SIG-M5 (cell line): ENCODE data around the gene AGXT.

ENCODE experiments used
- DNase-seq: peaks from one replicate; lab custom pipeline; 2025; lab: John Stamatoyannopoulos, UW

The AGXT gene

DNA sequence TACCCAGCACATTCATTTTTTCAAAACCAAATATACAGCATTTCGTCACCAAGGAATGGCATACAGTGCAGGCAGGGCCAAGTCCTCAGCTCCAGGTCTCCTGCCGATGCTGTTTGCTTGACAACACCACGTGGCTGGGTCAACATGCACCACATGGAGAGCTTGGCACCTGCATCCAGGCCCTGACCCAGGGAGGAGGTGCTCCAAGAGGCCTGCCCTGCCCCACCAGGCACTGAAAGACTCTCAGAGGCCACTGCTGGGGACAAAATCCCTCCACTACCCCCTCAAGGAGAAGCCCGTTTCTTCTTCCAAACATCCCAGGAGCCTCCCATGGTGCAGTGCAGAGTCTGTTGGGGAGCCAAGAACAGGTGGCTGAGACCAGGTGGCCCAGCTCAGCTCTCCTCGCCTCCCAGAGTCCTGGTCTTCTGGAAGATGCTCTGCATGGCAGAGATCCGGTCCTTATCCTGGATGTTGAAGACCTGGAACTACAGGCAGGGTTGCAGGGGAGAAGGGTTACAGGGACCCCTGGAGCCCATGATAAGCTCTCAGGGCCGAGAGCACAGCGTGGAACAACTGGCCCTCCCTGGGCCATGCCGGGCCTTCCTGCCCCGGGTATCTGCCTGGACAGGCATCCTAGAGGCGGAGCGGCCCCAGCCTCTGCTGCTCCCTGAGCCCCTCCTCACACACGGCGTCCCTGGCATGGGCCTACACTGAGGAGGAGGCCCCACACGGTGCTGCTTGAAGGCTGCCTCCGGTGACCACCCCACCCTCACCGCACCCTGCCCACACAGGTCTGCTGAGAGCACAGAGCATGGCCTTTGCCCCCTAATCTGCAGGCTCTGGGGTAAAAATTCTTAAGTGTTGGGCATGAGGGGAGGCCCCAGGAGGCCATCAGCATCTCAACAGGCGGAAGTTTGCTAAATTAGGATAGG is 18.3 kb downstream of the AGXT start:
- no peak for DNase-seq

DNA sequence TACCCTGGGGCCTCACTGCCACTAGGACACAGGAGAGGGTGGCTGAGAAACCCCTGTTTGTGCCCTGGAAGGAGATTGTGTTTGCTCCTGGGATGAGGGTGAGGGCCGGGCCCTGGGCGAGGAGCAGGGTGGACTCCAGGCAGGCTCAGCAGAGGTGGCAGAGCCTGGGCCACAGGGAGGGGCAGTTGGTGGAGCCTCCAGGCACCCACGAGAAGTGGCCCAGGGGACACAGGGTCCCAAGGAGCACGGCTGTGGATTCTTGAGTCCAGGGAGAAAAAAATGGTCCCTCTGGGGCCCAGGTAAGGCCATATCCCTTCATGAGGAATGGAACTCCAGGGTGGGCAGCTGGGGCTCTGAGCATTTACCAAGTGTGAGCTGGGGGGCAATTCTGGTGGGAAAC is 19.0 kb downstream of the AGXT start:
- DNase-seq, result no peak

DNA sequence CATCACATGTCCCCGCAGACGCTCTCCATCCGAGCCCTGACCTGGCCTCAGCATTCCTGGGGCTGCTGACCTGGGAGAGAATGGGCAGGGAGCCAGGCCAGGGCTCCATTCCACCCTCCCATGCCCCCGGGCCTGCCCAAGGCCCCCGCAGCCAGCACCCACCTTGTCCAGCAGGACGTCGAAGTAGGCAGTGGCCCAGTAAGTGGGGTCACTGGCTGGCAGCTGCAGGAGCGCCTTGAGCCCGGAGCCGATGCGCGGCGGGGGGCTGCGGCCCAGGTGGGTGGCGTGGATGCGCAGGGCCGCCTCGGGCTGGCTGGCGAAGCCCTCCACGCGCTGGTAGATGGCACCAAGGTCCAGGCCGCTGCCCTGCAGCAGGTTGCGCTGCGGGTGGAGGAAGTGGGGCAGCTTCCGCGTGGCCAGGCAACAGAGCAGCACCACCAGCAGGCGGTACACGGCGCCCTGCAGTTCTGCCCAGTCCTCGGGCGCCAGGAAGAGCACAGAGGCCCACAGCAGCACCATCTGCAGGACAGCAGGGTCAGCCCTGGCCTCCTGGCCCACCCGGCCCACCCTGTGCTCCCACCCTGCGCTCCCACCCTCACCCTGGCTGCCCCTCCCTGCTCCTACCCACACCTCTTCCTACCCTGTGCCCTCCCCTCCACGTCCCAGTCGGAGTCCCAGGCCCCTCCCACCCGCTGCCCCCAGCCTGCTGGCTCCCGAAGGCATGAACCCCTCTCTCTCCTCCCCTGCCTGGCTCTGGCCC is 19.7 kb downstream of the AGXT start:
- no peak for DNase-seq

DNA sequence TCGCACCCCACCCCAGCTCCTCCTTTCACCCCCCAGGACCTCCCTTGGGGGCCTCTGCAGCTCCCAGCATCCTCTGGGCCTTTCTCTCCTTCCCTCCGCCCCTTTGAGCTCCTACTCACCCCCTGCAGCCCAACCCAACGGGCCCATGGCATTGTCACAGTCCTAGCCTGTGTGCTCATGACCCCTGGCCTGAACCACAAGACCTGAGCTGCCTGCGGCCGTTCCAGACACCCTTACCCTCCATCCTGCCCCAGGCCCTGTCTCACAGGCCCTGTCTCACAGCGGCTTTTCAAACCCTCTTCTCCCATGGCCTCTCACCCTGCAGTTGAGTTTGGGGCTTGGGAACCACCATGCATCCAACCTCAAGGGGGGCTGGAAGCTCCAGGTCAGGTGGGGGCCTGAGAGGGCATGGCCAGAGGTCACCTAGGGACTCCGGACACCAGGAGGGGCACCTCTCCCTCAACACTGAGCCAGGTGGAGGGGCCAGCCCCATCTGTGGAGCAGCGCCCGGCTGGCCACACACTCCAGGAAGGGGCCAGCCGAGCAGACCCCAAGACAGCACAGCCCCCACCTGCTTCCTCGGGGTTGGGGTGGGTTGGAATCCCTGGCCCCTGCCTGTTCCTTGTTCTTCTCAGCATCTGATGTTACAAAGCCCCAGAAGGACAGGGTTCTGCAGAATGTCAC is 20.4 kb downstream of the AGXT start:
- DNase-seq, result no peak

DNA sequence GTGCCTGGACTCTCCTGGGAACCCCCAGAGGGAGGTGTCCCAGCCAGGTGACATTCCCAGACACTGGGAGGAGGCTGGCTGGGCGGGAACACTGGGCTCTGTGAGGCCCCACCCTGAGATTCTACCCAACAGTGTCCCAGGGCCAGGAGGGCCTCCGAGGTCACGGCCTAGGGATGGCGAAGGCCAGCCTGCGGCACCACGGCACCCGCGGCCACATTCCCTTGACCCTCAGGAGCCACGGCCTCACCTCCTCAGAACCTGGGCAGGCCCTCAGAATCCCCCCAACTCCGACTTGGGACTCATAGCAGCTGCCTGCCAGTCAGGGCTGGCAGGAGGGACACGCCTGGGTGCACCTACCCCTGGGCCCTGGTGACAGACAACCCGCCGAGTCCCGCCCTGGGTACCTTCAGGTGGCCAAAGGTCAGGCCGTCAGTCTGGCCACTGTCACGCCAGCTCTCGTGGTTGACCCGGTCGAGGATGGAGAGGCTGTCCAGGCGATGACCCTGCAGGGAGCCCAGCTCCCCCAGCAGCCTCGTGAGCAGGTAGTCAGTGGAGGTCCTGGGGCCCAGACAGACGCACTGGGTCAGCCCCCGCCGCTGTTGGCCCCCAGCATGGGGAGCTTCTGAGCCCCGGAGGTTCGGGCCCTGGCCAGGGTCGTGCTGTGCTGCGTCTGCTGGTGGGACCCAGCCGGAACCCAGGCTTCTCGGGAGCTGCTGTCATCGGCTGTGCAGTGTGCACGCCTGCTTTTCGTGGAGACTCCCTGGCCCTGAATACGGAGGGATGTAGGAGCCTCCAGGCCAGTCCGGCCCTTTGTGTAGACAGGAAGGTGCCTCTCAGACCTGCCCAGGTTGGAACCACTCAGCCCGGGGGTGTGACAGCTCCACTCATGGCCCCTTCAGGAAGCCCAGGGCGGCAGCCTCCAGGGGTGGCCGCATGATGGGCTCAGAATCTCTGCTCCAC is 21.3 kb downstream of the AGXT start:
- DNase-seq, result no peak

DNA sequence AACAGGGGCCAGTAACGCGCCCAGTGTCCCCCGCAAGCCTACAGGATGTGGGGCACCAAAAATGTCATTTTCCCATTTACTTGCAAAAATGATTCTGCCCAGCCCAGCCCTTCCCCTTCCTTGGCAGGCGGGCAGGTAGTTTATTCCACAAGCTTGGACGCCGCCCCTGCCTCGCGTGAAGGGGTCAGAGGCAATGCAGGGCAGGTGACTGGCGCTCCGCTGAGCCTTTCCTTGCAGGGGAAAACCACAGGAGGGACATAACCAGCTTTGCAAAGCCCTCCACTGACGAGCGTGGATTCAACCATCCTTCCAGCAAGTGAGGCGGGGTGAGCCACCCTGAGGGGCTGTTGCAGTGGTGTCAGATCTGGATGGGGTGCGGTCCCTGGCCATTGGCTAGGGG is 22.1 kb downstream of the AGXT start:
- DNase-seq, result no peak

DNA sequence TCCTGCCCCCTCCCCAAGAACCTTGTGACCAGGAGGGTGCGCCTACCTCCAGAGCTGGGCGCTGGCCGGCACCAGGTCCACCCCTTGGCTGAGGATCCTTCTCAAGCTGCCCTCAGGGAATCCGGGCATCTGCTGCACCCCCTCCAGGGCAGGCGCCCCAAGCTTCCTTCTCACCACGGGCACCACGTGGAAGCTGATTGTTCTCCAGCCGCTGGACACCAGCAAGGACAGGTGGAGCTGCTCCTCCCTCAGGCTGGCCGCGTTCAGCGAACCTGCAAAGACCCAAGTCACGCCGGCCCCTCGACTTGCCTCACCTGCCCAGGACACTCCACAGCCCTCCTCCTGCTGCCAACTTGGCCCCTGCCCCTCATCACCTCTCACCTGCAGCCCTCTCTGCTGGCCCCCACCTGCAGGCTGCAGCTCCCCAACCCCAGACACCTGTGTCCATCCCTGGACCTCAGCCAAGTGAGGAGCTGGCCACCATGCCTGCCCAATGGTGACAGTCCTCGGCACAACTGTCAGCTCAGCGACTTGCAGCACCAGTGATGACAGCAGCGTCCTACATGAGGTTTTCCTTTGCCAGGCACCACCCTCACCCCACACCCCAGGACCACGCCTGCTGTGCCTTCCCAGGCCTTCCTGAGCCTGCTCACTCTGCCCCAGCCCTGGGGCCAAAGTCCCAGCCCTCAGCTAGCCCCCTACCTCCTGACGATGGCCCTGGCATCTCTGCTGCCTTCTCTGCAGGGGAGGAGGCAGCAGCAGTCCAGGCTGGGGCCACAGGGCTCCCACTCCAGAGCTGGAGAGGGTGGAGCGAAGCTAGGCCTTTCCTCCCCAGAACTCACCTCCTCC is 23.1 kb downstream of the AGXT start:
- DNase-seq, result no peak

DNA sequence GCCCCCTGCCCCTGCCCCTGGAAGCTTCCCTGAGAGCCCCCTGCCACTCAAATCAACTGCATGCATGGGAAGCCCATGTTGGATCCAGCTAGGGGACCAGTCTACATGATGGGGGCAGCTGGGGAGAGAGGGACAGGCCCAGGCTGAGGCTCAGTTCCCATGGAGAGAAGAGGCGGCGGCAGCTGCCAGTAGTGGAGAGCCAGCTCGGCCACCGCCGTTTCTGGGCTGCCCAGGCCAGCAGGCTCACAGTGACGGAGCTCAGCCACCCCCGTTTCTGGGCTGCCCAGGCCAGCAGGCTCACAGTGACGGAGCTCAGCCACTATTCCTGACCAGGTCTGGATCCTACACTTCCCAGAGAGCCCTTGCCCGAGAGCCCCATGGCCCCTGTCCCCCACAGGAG is 23.7 kb downstream of the AGXT start:
- no peak for DNase-seq

DNA sequence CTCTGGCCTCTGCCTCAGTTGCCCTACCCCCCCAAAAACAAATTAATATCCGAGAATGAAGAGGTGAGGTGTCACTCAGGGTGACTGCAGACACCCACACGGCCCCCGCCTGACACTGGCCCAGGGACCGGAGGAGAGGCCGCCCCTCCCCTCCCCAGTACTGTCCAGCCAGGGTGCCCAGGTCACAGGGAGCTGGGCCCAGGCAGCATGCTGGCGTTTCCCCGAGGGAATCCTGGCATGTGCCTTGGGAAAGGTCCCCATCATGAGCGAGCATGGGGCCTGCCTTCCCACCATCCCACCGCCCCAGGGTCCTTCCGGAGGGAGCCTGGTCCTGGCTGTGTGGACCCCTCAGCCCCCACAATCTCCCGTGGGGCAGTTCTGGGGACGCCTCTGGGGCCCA is 24.3 kb downstream of the AGXT start:
- DNase-seq, result no peak

DNA sequence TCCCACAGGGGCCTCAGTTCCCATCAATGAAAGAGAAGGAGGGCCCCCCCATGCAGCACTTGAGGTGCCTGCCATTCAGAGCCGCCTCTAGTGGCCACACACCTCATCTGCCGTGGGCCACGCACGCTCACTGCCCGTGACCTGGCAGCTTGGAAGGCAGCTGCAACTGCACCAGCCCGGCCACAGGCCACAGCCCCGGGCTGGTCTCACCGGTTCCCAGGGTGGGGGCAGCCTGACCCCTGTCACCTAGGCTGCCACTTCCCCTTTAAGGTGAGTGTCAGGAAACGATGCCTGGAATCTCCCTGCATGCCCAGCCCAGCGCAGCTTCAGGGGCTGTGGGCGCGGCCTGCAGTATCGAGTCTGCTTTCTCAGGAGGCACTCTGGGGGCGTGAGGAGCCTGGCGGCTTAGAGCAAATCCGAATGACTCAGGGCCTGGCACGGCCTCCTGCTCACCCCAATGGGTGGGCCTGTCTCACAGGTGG is 24.8 kb downstream of the AGXT start:
- no peak for DNase-seq

DNA sequence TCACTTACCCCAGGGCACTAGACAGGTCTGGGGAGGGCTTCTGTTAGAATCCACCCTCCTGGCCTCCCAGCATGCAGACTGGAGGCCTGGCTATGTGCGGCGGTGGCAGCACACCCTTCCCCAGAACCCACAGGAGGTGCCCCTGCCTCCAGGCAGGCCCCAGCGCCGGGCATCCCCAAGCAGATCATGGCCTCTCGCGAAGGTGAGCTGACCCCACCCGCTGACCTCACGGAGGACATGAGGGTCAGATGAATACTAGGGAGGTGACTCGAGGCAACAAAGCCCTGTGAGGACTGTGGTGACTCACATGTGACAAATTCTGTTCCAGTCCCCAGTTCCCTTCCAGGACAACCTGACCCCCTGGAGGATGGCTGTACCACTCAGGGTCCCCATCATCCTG is 25.4 kb downstream of the AGXT start:
- DNase-seq, result no peak

DNA sequence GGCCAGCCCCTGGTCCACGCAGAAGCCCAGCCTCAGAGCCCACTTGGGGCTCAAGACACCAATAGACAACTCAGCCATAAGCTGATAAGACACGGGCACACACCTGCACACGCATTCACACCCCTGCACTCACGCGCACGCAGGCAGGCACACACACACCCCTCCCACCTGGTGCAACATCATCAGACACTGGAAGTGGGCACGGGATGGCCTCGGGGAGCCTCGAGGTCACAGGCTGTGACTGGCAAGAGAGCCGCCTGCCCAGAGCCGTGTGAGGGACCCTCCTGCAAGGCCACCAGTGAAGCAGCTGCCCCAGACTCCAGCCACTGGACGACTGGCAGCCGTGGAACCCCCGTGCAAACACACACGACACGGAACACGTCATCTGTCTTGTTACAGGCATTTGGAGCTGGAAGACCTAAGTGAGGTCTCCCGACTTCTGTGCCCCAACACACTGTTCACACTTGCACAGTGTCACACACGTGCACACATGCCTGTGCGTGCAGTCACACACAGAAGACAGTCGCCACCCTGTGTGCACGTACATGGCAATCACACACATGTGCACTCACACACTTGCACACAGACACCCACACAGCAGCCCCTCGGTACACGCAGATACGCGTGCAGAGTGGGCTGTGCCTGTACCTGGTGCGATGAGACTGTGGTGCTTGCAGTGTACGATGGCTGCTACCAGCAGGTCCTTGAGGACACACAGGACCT is 26.4 kb downstream of the AGXT start:
- no peak for DNase-seq

DNA sequence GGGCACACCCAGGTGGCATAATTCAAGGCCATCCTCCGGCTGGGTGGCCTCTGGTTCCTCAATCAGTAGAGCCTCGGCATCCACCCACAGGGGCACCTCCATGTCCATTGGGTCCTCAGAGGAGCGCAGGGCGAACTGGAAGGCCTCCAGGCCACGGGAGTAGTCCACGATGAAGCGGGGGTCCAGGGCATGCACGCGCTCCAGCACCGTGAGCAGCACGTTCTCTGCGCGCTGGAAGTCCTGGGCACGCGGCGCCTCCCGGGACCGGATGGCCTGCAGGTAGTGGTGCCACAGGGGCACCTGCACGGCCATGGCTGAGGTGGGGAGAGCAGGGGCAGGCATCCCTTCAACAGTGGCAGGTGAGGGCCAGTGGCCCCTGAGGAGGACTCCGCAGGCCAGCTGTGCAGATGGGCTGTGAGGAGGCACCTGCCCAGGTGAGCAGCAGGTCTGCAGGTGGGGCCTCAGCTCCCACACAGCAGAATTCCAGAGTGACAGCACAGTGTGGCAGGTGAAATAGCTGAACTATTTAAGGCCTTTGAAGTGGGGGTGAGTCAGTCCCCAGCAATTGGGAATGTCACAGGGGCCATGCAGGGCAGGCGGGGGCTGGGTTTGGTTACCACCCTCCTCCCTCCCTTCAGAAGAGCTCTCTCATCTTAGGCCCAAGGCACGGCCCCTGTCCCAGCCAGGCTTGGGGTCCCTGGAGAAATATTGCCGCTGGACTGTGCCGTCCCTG is 27.2 kb downstream of the AGXT start, which contains the start of gene MAB21L4:
TSS of gene MAB21L4 (minus strand) at position 501 of the 733 bp plus-strand sequence. CDS start at position 342, 159 bp downstream.
- no peak for DNase-seq

DNA sequence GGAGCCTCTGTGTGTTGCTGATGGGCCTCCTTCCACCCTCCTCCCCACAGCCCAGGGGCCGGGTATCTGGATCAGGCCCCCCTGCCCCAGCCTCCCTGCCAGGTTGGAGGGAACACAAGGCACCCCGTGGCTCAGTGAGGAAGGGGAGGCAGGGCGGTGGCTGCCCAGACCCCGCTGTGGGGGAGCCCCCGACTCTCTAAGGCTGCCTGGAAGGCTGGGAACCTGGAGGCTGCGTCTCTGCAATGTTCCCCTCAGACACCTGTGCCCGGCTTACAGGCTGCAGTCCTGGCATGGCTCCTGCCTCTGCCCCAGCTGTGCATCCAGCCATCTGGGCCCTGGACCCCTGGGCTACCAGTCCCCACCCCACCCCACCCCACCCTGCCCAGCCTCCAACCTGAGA is 27.8 kb downstream of the AGXT start:
- no peak for DNase-seq

DNA sequence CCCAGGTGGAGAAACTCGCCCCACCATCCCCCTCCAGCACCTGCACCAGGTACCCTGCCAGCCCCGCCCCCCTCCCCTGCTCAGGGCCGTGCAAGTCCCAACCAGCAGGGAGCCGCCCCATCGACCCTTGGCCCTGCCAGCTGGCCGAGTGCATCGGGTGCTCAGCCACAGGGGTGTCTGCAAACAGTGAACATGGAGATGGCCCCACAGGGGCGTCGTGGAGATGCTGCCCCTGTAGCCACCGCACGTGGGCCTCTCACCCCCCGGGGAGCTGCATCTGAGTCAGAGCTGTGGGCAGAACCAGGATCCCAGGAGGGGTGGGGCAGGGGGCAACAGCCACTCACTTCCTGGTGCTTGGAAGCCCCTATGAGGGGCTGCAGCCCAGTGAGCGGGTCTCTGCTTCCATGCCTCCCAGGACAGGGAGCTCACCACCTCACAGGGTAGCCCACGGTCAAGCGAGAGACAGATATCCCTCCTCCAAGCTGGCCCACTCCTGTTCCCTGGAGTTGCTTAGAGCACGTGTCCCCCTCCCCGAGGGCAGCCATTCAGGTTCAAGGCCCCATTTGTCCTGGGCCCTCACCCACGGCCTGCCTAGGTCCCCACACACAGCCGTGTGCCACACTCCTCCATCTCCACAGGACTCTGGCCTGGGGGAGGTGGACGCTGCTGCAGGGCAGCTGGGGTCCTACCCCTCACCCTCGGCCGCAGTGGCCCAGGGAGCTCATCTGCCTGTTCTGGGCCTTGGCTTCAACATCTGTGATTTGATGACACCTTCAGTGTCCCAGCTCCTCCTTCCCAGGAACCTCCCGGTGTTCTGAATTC is 28.5 kb downstream of the AGXT start:
- DNase-seq, result no peak

DNA sequence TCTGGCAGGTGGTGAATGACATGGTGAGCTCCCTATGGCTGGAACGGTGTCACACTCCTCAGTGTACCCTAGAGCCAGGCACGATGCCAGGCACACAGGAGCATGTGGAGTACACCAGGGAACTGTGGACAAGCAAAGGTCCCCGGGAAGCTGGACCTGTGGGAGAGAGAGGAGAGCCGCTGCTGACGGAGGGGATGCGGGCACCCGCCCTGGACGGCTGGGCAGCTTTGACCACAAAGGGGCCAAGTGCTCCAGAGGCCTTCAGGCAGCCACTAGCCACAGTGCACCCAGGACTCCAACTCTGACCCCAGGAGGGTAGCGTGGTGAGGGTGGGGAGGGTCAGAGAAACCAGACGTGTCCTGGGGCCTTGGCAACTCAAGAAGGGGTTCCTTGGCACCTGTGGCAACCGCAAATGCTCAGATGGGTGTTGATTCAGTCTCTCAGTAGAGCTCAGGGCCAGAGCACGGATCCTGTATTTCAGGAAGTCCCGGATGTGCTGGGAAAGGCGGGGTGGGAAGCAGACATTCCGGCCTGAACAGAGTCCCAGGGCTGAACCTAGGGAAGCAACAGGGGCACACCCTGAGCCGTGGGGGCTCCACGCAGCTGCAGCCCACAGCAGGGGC is 29.6 kb downstream of the AGXT start:
- no peak for DNase-seq

DNA sequence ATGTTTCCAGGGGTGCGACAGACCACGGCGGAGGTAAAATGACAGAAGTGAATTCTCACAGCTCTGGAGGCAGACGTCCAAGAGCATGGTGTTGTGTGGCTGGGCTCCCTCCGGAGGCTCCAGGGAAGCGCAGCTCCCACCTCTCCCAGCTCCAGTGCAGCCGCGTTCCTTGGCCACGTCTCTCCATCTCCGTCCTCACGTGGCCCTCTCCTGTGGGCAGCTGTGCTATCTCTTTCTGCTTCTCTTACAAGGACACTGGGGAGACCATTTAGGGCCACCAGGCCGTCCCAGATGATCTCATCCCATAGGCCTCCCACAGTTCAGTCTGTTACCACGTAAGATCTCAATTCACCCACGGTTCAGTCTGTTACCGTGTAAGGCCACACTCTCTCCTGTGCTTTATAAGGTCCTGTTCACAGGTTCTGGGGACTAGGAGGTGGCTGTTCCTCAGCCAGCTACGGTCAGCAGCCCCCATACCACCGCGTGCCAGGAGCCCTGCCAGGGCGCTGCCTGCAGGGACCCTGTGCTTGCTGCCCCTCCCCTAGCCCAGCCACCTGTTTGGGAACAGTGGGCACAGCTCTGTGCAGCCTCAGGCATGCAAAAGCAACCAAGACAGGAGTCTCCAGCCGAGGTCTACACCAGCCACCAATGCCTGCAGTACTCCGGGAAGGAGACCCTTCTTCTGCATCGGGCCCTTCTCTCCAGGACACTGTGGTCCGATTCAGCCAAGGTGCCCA is 30.3 kb downstream of the AGXT start:
- no peak for DNase-seq
